Upper lobe of left lung (tissue), 4 donors: Measurements from ENCODE around the gene RFC1.

Experiments used
- CTCF ChIP-seq, 6 experiments: fragments of 450-650 bp in 4 of 6; fragments of 200-600 bp in 2 of 6; sonication (generic) in 2 of 6; IDR thresholded peaks; one replicate each; pipeline ENCODE4 v1.5.1; 2016 to 2019; ENCODE audit warnings: antibody characterized with exemption in 6 of 6
- POLR2A ChIP-seq, 4 donors: fragments of 450-650 bp; IDR thresholded peaks; one replicate each; pipeline ENCODE4 v1.5.1; 2016 to 2017; ENCODE audit warnings: antibody characterized with exemption in 4 of 4, mild to moderate bottlenecking in 2 of 4
- POLR2AphosphoS5 ChIP-seq, 2 donors: sonication (generic); formaldehyde crosslinking; IDR thresholded peaks; one replicate each; pipeline ENCODE4 v1.5.1; 2017; ENCODE audit warnings: antibody characterized with exemption in 2 of 2

DNA sequence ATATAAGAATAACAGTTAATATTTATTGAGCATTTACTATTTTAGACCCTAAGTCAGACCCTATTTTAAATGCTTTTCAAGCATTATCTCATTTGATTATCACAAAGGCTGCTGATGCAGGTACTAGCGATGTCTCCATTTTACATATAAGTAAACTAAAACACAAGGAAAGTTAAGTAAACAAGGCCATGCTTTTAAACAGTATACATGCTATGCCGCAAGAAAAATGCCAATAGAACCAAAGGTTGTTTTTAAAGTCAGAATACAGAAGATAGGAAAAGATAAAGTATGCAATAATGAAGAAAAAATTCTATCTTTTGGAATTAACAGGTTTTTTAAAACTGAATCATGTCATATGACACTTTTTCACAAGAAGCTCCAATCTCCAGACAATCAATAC is 26.2 kb downstream of the RFC1 start:
- no peak for TF ChIP-seq CTCF (IDR thresholded peaks at IDR 0.05)
- TF ChIP-seq POLR2AphosphoS5 (IDR thresholded peaks at IDR 0.05) = no peak
- no peak for TF ChIP-seq POLR2A (IDR thresholded peaks at IDR 0.05)
